Hepatocyte (in vitro differentiated cells): ENCODE measurements around the gene PRDM11.

ENCODE experiments used
- EZH2 ChIP-seq: fragments of 200-600 bp; sonication (generic); IDR thresholded peaks from 2 replicates; pipeline ENCODE4 v1.6.1; 2016; ENCODE audit warnings: antibody characterized with exemption, mild to moderate bottlenecking, borderline replicate concordance
- EZH2phosphoT487 ChIP-seq: fragments of 200-600 bp; sonication (generic); IDR thresholded peaks from one replicate; pipeline ENCODE4 v1.6.1; 2018; ENCODE audit warnings: antibody characterized with exemption, mild to moderate bottlenecking, low read depth, moderate library complexity; ENCODE audit not compliant: unreplicated experiment, severe bottlenecking
- TF ChIP-seq, protein P1 (sequence below): fragments of 200-600 bp; sonication (generic); IDR thresholded peaks from 2 replicates; pipeline ENCODE4 v1.5.1; 2016; ENCODE audit warnings: antibody characterized with exemption, mild to moderate bottlenecking; ENCODE audit not compliant: poor library complexity

DNA sequence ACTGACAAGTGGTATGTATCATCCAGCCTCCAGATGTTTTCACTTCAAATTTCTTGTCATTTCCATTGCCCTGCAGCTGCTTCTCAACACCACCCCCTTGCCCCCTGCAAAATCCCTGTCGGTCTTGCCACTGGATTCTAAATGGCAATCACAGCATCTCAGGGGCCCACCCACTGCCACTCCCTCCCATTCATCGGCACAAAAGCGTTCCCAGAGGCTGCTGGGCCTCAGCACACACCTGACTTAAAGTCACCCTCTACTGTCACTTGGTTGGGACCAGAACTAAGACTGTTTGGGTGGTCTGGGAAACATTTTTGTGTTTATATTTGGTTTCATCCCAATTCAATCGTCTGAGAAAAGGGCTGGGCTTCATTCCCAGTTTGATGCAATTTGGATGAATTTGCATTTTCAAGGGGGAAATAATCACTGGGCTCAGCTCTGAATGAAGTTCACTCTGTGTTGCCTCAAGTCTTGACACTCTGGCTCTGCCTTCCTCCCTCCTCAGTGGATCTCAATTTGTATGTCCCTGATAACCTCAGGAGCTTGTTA, 112.6 kb downstream of the PRDM11 start:
- TF ChIP-seq, protein P1, sequence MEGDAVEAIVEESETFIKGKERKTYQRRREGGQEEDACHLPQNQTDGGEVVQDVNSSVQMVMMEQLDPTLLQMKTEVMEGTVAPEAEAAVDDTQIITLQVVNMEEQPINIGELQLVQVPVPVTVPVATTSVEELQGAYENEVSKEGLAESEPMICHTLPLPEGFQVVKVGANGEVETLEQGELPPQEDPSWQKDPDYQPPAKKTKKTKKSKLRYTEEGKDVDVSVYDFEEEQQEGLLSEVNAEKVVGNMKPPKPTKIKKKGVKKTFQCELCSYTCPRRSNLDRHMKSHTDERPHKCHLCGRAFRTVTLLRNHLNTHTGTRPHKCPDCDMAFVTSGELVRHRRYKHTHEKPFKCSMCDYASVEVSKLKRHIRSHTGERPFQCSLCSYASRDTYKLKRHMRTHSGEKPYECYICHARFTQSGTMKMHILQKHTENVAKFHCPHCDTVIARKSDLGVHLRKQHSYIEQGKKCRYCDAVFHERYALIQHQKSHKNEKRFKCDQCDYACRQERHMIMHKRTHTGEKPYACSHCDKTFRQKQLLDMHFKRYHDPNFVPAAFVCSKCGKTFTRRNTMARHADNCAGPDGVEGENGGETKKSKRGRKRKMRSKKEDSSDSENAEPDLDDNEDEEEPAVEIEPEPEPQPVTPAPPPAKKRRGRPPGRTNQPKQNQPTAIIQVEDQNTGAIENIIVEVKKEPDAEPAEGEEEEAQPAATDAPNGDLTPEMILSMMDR: no peak
- no peak for TF ChIP-seq EZH2
- TF ChIP-seq EZH2phosphoT487: no peak
